Caco-2 (cell line): Measurements from ENCODE around the gene MANSC4. TPM values are rescaled to one million over a fixed set of nuclear protein-coding genes. Genes with fewer than 3 reads are reported as not detected.

Experiments used
- BruUV-seq: library from RNA; stranded (reverse); fragments of 400-500 nt; replicated peaks from 2 replicates; lab custom pipeline; 2021; lab: Mats Ljungman, UMichigan
- CTCF ChIA-PET: fragments of 300-600 bp; sonication (Branson Sonifier 250); formaldehyde crosslinking; loops from one replicate; lab custom pipeline; 2022; ENCODE audit warnings: antibody characterized with exemption; lab: Charles Lee
- POLR2A ChIA-PET: fragments of 300-600 bp; sonication (Branson Sonifier 250); formaldehyde crosslinking; loops from one replicate; lab custom pipeline; 2022; ENCODE audit warnings: antibody characterized with exemption; lab: Charles Lee
- DNase-seq, 2 experiments: peaks; one replicate each; pipeline versions ENCODE4 v3.0.0 to v3.0.0-alpha.2; 2020 to 2022
- H3K27me3 ChIP-seq: replicated peaks from 2 replicates; pipeline ENCODE4 v1.6.0; 2011; ENCODE audit warnings: low read length; ENCODE audit not compliant: control insufficient read depth, insufficient read depth
- H3K36me3 ChIP-seq: 2 replicates; pipeline ENCODE4 v1.5.1; 2011; ENCODE audit warnings: low read length; ENCODE audit not compliant: control insufficient read depth, insufficient read depth
- H3K4me1 ChIP-seq: fragments of 250-450 bp; sonication (Bioruptor Pico); 2 replicates; pipeline ENCODE4 v1.5.1; 2020; ENCODE audit warnings: mild to moderate bottlenecking
- H3K4me3 ChIP-seq: 2 replicates; pipeline ENCODE4 v1.5.1; 2011; ENCODE audit warnings: low read depth, mild to moderate bottlenecking, control low read depth, low read length
- H3K9me3 ChIP-seq: fragments of 250-450 bp; sonication (Bioruptor Pico); 2 replicates; pipeline ENCODE4 v1.5.1; 2020; ENCODE audit warnings: mild to moderate bottlenecking, moderate library complexity
- H3K27ac Mint-ChIP-seq: one replicate; pipeline ENCODE4 v1.8.0; 2022; ENCODE audit warnings: mixed read lengths; ENCODE audit not compliant: unreplicated experiment
- H3K27me3 Mint-ChIP-seq: one replicate; pipeline ENCODE4 v1.8.0; 2022; ENCODE audit warnings: mixed read lengths; ENCODE audit not compliant: insufficient read depth, unreplicated experiment
- H3K36me3 Mint-ChIP-seq: one replicate; pipeline ENCODE4 v1.8.0; 2022; ENCODE audit warnings: mild to moderate bottlenecking, mixed read lengths; ENCODE audit not compliant: insufficient read depth, unreplicated experiment
- H3K4me1 Mint-ChIP-seq: one replicate; pipeline ENCODE4 v1.8.0; 2022; ENCODE audit warnings: low read depth, mixed read lengths; ENCODE audit not compliant: unreplicated experiment
- H3K4me3 Mint-ChIP-seq: one replicate; pipeline ENCODE4 v1.8.0; 2022; ENCODE audit warnings: mild to moderate bottlenecking, moderate library complexity, mixed read lengths; ENCODE audit not compliant: unreplicated experiment
- H3K9me3 Mint-ChIP-seq: one replicate; pipeline ENCODE4 v1.8.0; 2022; ENCODE audit warnings: mixed read lengths; ENCODE audit not compliant: unreplicated experiment
- intact Hi-C: fragments of 100-400 bp; cut with micrococcal nuclease; formaldehyde crosslinking; loops from one replicate; pipeline ENCODE4 v1.10.0; 2022; ENCODE audit not compliant: unreplicated experiment
- total RNA-seq: library from RNA; stranded (reverse); gene quantifications from 2 replicates; pipeline ENCODE4 v1.2.3, GENCODE V29; 2022
- TF ChIP-seq, protein P1 (sequence below), 2 experiments: fragments of 200-600 bp in 1 of 2; IDR thresholded peaks; 1 replicate in 1 of 2; 2 replicates in 1 of 2; pipeline versions ENCODE4 v1.5.1 to v1.8.0; 2011 to 2022; ENCODE audit warnings: antibody characterized with exemption in 1 of 2, control low read depth in 1 of 2, inconsistent platforms in 1 of 2, low read depth in 1 of 2, low read length in 1 of 2, mild to moderate bottlenecking in 1 of 2, moderate library complexity in 1 of 2; ENCODE audit not compliant: insufficient read depth in 1 of 2, severe bottlenecking in 1 of 2, unreplicated experiment in 1 of 2

MANSC4 gene
- total RNA-seq, 1 experiment from 2014 or later = not detected

- intact Hi-C loops = loop anchor here (1.0 to 2.0 kb wide), 4 partner anchors 40 to 160 kb away; no protein-coding TSS in a partner anchor
- CTCF ChIA-PET = interaction anchor here (1.1 to 2.3 kb wide), 2 partner anchors 41 to 160 kb away, joined by 3 to 9 read pairs; no protein-coding TSS in a partner anchor
- Mint-ChIP-seq H3K4me3 (peak overlapping the region; percentile 83), H3K36me3 (peaks cover 35% of the 10 kb centered on the region), H3K4me1 (peaks cover 26% of the 10 kb centered on the region), H3K9me3 (no peaks in the 10 kb centered on the region), H3K27me3 (no peaks in the 10 kb centered on the region), H3K27ac (peak overlapping the region; percentile 86)
- TF ChIP-seq, protein P1, sequence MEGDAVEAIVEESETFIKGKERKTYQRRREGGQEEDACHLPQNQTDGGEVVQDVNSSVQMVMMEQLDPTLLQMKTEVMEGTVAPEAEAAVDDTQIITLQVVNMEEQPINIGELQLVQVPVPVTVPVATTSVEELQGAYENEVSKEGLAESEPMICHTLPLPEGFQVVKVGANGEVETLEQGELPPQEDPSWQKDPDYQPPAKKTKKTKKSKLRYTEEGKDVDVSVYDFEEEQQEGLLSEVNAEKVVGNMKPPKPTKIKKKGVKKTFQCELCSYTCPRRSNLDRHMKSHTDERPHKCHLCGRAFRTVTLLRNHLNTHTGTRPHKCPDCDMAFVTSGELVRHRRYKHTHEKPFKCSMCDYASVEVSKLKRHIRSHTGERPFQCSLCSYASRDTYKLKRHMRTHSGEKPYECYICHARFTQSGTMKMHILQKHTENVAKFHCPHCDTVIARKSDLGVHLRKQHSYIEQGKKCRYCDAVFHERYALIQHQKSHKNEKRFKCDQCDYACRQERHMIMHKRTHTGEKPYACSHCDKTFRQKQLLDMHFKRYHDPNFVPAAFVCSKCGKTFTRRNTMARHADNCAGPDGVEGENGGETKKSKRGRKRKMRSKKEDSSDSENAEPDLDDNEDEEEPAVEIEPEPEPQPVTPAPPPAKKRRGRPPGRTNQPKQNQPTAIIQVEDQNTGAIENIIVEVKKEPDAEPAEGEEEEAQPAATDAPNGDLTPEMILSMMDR (IDR thresholded peaks at IDR 0.05; ENCODE audit: insufficient read depth in 1 of 2, low read depth in 1 of 2, low read length in 1 of 2, severe bottlenecking in 1 of 2, unreplicated experiment in 1 of 2) = no peak
- BruUV-seq = no TSS peak
- H3K27me3 ChIP-seq = no peaks in the 10 kb centered on the region
- H3K9me3 ChIP-seq = no peaks in the 10 kb centered on the region
- no peaks in the 10 kb centered on the region for H3K36me3 ChIP-seq
- POLR2A ChIA-PET = interaction anchor here (0.5 to 1.5 kb wide), 5 partner anchors 40 to 257 kb away, joined by 3 to 6 read pairs (median 3); partner anchors contain the start of gene MRPS35
- peak; percentile 75 for DNase-seq
- H3K4me3 ChIP-seq = peak overlapping the region; percentile 95
- 0 out of 2 replicates have a peak, but pooled peaks cover 3% of the 10 kb centered on the region for H3K4me1 ChIP-seq
These were observed 774 bp upstream of the MANSC4 start for GRCh38 chr12:27780612-27781408.

DNA sequence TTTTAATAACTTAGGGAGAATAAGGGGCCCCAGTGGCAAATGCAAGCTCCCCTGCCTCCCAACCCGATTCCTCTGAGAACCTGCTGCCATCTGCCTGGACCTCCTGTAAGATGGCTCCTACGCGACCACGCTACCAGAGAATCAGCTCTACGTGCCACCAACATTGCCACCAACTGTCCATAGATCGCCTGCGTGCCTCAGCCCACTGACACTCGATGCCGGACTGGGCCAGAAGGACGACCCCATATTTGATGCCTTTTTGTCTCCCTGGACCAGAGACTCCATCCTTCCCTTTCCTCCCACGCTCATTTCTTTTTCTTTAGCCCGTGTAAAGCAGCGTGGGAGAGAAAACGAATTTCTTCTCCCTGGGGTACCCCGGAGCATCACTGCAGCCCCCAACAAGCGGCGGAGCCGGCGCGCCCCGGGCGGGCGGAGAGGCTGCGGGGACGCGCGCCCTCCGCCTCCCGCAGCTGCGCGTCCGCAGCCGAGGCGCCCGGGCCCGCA, 568 bp downstream of the MANSC4 start:
- peak; percentile 51 for DNase-seq
- intact Hi-C loops = no loop called here

DNA sequence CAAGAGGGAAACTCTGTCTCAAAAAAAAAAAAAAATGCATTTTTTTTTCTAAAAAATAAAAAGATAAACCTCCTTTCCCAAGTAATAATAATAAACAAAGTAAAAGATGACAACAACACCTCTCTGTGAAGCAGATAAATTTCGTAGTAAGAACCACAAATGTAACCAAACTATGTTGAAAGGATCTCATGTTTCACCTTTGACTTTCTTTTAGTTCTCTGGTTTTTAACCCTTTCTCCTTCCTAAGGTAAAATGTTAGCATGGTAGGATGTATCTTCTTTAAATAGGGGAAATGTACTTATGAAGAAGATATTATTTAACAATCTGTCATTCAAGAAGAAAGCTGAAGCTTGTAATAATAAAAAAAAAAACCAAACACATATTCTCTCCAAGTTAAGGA, 1.8 kb downstream of the MANSC4 start:
- POLR2A ChIA-PET = no interaction called here
- 0 out of 2 replicates have a peak, but pooled peaks cover 3% of the 10 kb centered on the region for H3K4me1 ChIP-seq
- no peaks in the 10 kb centered on the region for H3K36me3 ChIP-seq
- no peak overlapping the region for H3K4me3 ChIP-seq
- H3K36me3 Mint-ChIP-seq = peaks cover 20% of the 10 kb centered on the region
- intact Hi-C loops = no loop called here
- H3K27me3 Mint-ChIP-seq = no peaks in the 10 kb centered on the region
- CTCF ChIA-PET = no interaction called here
- no peaks in the 10 kb centered on the region for H3K27me3 ChIP-seq
- H3K4me3 Mint-ChIP-seq = peak overlapping the region; percentile 83
- no peaks in the 10 kb centered on the region for H3K9me3 ChIP-seq
- H3K27ac Mint-ChIP-seq = no peak overlapping the region
- BruUV-seq = no TSS peak
- peaks cover 26% of the 10 kb centered on the region for H3K4me1 Mint-ChIP-seq
- DNase-seq = no peak
- H3K9me3 Mint-ChIP-seq = no peaks in the 10 kb centered on the region
- TF ChIP-seq, protein P1 (IDR thresholded peaks at IDR 0.05; ENCODE audit: insufficient read depth in 1 of 2, low read depth in 1 of 2, low read length in 1 of 2, severe bottlenecking in 1 of 2, unreplicated experiment in 1 of 2) = no peak

More for the DNA sequence above, 568 bp downstream of the MANSC4 start:
- TF ChIP-seq, protein P1 (IDR thresholded peaks at IDR 0.05; ENCODE audit: insufficient read depth in 1 of 2, low read depth in 1 of 2, low read length in 1 of 2, severe bottlenecking in 1 of 2, unreplicated experiment in 1 of 2) = no peak
- peak overlapping the region; percentile 83 for H3K4me3 Mint-ChIP-seq
- POLR2A ChIA-PET = interaction anchor here (0.6 to 1.5 kb wide), 9 partner anchors 33 to 256 kb away, joined by 3 to 9 read pairs (median 4); partner anchors contain the start of gene MRPS35
- CTCF ChIA-PET = interaction anchor here (1.1 to 2.3 kb wide), 2 partner anchors 42 to 161 kb away, joined by 3 to 9 read pairs; no protein-coding TSS in a partner anchor
- 0 out of 2 replicates have a peak, but pooled peaks cover 3% of the 10 kb centered on the region for H3K4me1 ChIP-seq
- H3K36me3 Mint-ChIP-seq = peaks cover 30% of the 10 kb centered on the region
- H3K4me1 Mint-ChIP-seq = peaks cover 26% of the 10 kb centered on the region
- H3K9me3 Mint-ChIP-seq = no peaks in the 10 kb centered on the region
- H3K27me3 ChIP-seq = no peaks in the 10 kb centered on the region
- H3K27me3 Mint-ChIP-seq = no peaks in the 10 kb centered on the region
- no peaks in the 10 kb centered on the region for H3K9me3 ChIP-seq
- H3K4me3 ChIP-seq = peak overlapping the region; percentile 95
- no peaks in the 10 kb centered on the region for H3K36me3 ChIP-seq
- TSS peak; percentile 67 for BruUV-seq
- peak overlapping the region; percentile 63 for H3K27ac Mint-ChIP-seq
